K562 (cell line): ENCODE measurements around the gene TMEM271. TPM values are rescaled to one million over a fixed set of nuclear protein-coding genes. Genes with fewer than 3 reads are reported as not detected.
A peak's percentile ranks its signal among the peaks of the same experiment; 100 is the strongest.

Experiments
- ATAC-seq: fragments of 200-7000 bp; cut with Tn5 transposase; 3 replicates; pipeline ENCODE4 v1.9.1; 2020; ENCODE audit warnings: moderate library complexity
- BruUV-seq: library from RNA; stranded (reverse); fragments of 400-500 nt; replicated peaks from 2 replicates; lab custom pipeline; 2021; lab: Mats Ljungman, UMichigan
- CTCF ChIA-PET: fragments of 300-600 bp; formaldehyde crosslinking; extraction: SDS; loops from one replicate; lab custom pipeline; 2021; ENCODE audit warnings: low intra/inter-chr PET ratio; lab: Yijun Ruan, JAX
- POLR2A ChIA-PET: fragments of 300-600, 350-650 bp; sonication (Branson Sonifier 250); formaldehyde crosslinking; extraction: SDS; loops from one replicate; lab custom pipeline; 2021; ENCODE audit warnings: antibody characterized with exemption, inconsistent platforms; lab: Yijun Ruan, JAX
- DNase-seq, 4 experiments: peaks; one replicate each; pipeline versions ENCODE4 v3.0.0 to v3.0.0-alpha.2; 2011 to 2018; ENCODE audit warnings: low spot score in 3 of 4, mixed read lengths in 3 of 4; ENCODE audit errors: extremely low read depth in 1 of 4
- FAIRE-seq: peaks from 2 replicates; lab custom pipeline; 2011; peaks lifted over from hg19 to GRCh38; lab: Jason Lieb, UNC
- H2AFZ ChIP-seq: 2 replicates; pipeline ENCODE4 v1.6.0; 2011; ENCODE audit warnings: low read depth, low read length, control low read depth, inconsistent platforms
- H3K27ac ChIP-seq: fragments of 200-600 bp; 3 replicates; pipeline ENCODE4 v1.8.0; 2011; ENCODE audit warnings: low read depth, mild to moderate bottlenecking, control low read depth, inconsistent platforms, low read length, moderate library complexity, mixed read lengths; ENCODE audit errors: extremely low read depth
- H3K27me3 ChIP-seq, 2 experiments: fragments of 300-600 bp in 1 of 2; 2 replicates in 1 of 2; 3 replicates in 1 of 2; pipeline versions ENCODE4 v1.6.0 to v1.8.0; 2011; ENCODE audit warnings: inconsistent platforms in 2 of 2, low read length in 2 of 2, mild to moderate bottlenecking in 1 of 2, mixed read lengths in 1 of 2, moderate library complexity in 1 of 2; ENCODE audit not compliant: control insufficient read depth in 2 of 2, insufficient read depth in 2 of 2
- H3K36me3 ChIP-seq: fragments of 300-600 bp; 3 replicates; pipeline ENCODE4 v1.8.0; 2011; ENCODE audit warnings: mild to moderate bottlenecking, low read length, inconsistent platforms; ENCODE audit not compliant: control insufficient read depth, insufficient read depth
- H3K4me1 ChIP-seq, 2 experiments: fragments of 200-600 bp in 1 of 2; replicated peaks in 1 of 2; 2 replicates in 1 of 2; 3 replicates in 1 of 2; pipeline versions ENCODE4 v1.5.1 to v1.8.0; 2011; ENCODE audit warnings: inconsistent platforms in 2 of 2, low read length in 2 of 2, mild to moderate bottlenecking in 1 of 2, mixed read lengths in 1 of 2, moderate library complexity in 1 of 2; ENCODE audit not compliant: control insufficient read depth in 2 of 2, insufficient read depth in 2 of 2
- H3K4me2 ChIP-seq: 2 replicates; pipeline ENCODE4 v1.6.1; 2011; ENCODE audit warnings: low read length, control low read depth, inconsistent platforms, mixed read lengths; ENCODE audit not compliant: insufficient read depth
- H3K4me3 ChIP-seq: fragments of 200-600 bp; sonication (generic), shearing (Covaris generic); 2 replicates; pipeline ENCODE4 v1.5.1; 2016; ENCODE audit warnings: control low read depth, inconsistent platforms
- H3K79me2 ChIP-seq: fragments of 200-600 bp; 3 replicates; pipeline ENCODE4 v1.8.0; 2011; ENCODE audit warnings: low read length, inconsistent platforms; ENCODE audit not compliant: control insufficient read depth, insufficient read depth
- H3K9ac ChIP-seq, 2 experiments: 2 replicates each; pipeline versions ENCODE4 v1.6.0 to v1.6.1; 2011; ENCODE audit warnings: low read depth in 2 of 2, low read length in 2 of 2, control low read depth in 1 of 2, inconsistent platforms in 1 of 2, mild to moderate bottlenecking in 1 of 2, mixed read lengths in 1 of 2; ENCODE audit not compliant: insufficient read depth in 1 of 2
- H3K9me1 ChIP-seq: one replicate; pipeline ENCODE4 v1.6.0; 2011; ENCODE audit warnings: inconsistent platforms, mild to moderate bottlenecking, low read length, moderate library complexity; ENCODE audit not compliant: control insufficient read depth, insufficient read depth
- H3K9me3 ChIP-seq: replicated peaks from 2 replicates; pipeline ENCODE4 v1.5.1; 2011; ENCODE audit warnings: low read depth, low read length, inconsistent platforms; ENCODE audit not compliant: control insufficient read depth, insufficient read depth
- H4K20me1 ChIP-seq: replicated peaks from 2 replicates; pipeline ENCODE4 v1.6.1; 2011; ENCODE audit warnings: low read length, inconsistent platforms, mixed read lengths; ENCODE audit not compliant: control insufficient read depth, insufficient read depth
- TCFL5 ChIP-seq: fragments of 250-450 bp; sonication (Bioruptor Pico); conservative IDR thresholded peaks from 2 replicates; pipeline ENCODE4 v1.6.1; 2021; ENCODE audit warnings: mild to moderate bottlenecking, moderate library complexity, matching md5 sums
- WGBS: fragments of 100-300 bp; shearing (Covaris generic); methylation state at CpG from one replicate; pipeline ENCODE4 v1.1.6; 2016; ENCODE audit warnings: low coverage, mixed read lengths; ENCODE audit not compliant: insufficient coverage; ENCODE audit errors: missing lambda C conversion rate; 5-methylcytosine and 5-hydroxymethylcytosine counted together
- in situ Hi-C: fragments of 300-500 bp; cut with MboI; formaldehyde crosslinking; loops from 4 replicates; pipeline ENCODE4 v1.15.0; 2018; ENCODE audit warnings: inconsistent platforms, mixed read lengths
- intact Hi-C: fragments of 100-400 bp; cut with micrococcal nuclease; formaldehyde crosslinking; loops from 2 replicates; pipeline ENCODE4 v1.14.2; 2022
- polyA plus RNA-seq, 8 experiments: library from polyadenylated mRNA; depleted of rRNA in 4 of 8; stranded (reverse) in 5 of 8; unstranded in 3 of 8; fragments of >200 nt; fragmentation: Nextera tagmentation in 2 of 8; fragmentation: Illumina TruSeq in 1 of 8; extraction: Ambion mirVana in 2 of 8; extraction: Trizol in 1 of 8; gene quantifications; 2 replicates each; pipeline versions ENCODE4 v1.2.1 to v1.2.3, GENCODE V29; 2011 to 2014; ENCODE audit warnings: inconsistent platforms in 1 of 8, missing spikeins in 1 of 8
- total RNA-seq, 7 experiments: library from RNA; depleted of rRNA in 6 of 7; stranded (reverse); fragments of >200 nt in 6 of 7; fragmentation: Illumina TruSeq in 2 of 7; extraction: Trizol in 2 of 7; gene quantifications; 2 replicates each; pipeline versions ENCODE4 v1.2.1 to v1.2.3, GENCODE V29; 2011 to 2021; ENCODE audit warnings: low replicate concordance in 1 of 7
- TF ChIP-seq, protein P1 (sequence below): fragments of 250-450 bp; sonication (Bioruptor Pico); IDR thresholded peaks from 2 replicates; pipeline ENCODE4 v1.4.0; 2020; ENCODE audit warnings: borderline replicate concordance

TMEM271 gene
- total and polyA plus RNA-seq, 9 of the 15 experiments (the other 6 are each of a cell fraction or from before 2014, with no cell fraction given), result not detected

DNA sequence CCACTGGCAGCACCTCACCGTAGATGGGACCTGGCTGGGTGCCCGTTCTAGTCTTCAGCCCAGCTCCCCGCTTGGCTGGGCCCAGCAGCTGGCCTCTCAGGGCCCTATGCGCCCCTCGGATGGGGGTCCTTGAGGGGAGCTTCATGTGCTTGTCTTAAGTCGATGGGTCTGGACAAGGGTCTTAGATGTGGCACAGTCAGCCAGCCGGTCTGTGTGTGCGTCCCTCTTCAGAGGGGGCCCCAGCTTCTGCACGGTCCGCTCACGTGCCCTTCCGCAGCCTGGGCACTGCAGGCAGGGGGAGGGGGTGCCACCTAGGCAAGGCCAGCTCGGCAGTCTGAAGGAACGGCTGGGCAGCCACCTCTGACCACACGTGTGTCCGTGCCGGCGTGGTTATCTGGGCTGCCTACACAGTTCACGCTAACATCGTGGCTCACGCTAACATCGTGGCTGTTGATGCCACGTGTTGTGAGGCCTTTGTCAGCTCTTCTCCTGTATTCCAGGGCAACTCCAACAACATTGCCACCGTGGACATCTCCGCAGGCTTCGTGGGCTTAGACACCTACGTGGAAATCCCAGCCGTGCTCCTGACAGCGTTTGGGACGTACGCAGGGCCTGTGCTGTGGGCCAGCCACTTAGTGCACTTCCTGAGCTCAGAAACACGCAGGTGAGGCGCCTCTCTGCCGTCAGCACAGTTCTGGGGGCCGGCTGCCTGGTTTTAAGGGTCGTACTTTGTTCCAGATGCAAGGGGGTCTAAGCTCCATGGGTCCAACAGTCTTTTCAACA, 42.6 kb downstream of the TMEM271 start (continued):
- TF ChIP-seq, protein P1, sequence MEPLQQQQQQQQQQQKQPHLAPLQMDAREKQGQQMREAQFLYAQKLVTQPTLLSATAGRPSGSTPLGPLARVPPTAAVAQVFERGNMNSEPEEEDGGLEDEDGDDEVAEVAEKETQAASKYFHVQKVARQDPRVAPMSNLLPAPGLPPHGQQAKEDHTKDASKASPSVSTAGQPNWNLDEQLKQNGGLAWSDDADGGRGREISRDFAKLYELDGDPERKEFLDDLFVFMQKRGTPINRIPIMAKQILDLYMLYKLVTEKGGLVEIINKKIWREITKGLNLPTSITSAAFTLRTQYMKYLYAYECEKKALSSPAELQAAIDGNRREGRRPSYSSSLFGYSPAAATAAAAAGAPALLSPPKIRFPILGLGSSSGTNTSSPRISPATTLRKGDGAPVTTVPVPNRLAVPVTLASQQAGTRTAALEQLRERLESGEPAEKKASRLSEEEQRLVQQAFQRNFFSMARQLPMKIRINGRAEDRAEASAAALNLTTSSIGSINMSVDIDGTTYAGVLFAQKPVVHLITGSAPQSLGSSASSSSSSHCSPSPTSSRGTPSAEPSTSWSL (CRISPR knock-in tag), result no peak

DNA sequence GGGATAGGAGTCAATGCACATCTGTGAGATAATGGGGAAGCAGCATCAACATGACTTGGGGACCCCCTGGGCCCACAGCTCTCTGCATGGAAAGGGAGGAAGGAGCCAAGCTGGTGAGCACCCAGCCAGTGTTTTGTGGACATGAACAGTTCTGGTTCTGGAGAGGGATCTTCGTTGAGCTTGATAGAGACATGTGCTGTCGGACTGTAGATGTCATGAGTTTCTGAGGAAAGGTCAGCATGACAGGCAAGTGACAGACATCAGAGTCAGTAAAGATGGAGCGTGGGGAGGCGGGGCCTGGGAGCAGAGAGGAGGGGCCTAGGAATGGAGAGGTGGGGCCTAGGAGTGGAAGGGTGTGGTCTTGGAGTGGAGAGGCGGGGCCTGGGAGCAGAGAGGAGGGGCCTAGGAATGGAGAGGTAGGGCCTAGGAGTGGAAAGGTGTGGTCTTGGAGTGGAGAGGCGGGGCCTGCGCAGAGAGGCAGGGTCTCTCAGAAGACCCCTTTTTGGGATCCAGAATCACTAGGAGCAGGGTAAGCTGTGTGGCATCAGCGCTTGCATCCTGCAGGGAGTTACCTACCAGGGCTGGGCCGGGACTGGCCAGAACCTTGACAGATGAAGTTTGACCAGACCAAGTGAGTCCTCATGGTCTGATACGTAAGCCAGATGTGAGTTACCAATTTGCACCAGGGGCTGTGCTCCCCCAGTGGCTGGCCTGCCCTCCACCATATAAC, 43.3 kb downstream of the TMEM271 start:
- in situ Hi-C loops (no loop called here), intact Hi-C loops (no loop called here)
- FAIRE-seq, result peak; percentile 29
- 98% methylated on average over 9 of the region's 10 CpGs for WGBS
- Histone ChIP-seq H2AFZ (no peak overlapping the region), H3K36me3 (peaks cover 57% of the 10 kb centered on the region; the same call in 2 of the 3 replicates), H3K9me1 (no peaks in the 10 kb centered on the region), H3K27me3 (no peaks in the 10 kb centered on the region), H3K9ac (no peak overlapping the region), H3K4me1 (peaks cover 0 to 3% of the 10 kb centered on the region in 2 experiments; a peak in 2 of 5 replicates), H4K20me1 (no peaks in the 10 kb centered on the region), H3K79me2 (no peaks in the 10 kb centered on the region), H3K27ac (no peak overlapping the region), H3K4me3 (no peak overlapping the region), H3K4me2 (no peak overlapping the region), H3K9me3 (peaks cover 4% of the 10 kb centered on the region; the same call in 1 of the 2 replicates)
- ChIA-PET POLR2A (interaction anchor here (0.8 to 0.9 kb wide), 2 partner anchors 10 to 14 kb away, joined by 3 read pairs; no protein-coding TSS in a partner anchor), CTCF (no interaction called here)
- BruUV-seq, result no TSS peak
- DNase-seq, result peak; percentile 21 to 74 (median 70)
- peak; percentile 100 for ATAC-seq
- TF ChIP-seq TCFL5 (CRISPR knock-in tag), result no peak
